ENCODE data around the gene LIPT2.

GRCh38 chr11:74534216-74534945 lies 40.9 kb upstream of the LIPT2 start:
- TF ChIP-seq EZH2phosphoT487 (IDR thresholded peaks at IDR 0.05; ENCODE audit: borderline replicate concordance, low read length): no peak
- TF ChIP-seq CTCF (IDR thresholded peaks at IDR 0.05; ENCODE audit: low read depth, low read length, poor library complexity, severe bottlenecking): no peak
